Measurements from ENCODE around the gene PDCL3.

PDCL3 gene

GRCh38 chr2:100625717-100626116 lies 62.9 kb downstream of the PDCL3 start:
- Histone ChIP-seq H3K9me3 (ENCODE audit: control insufficient read depth, insufficient read depth, low read length) (no peaks in the 10 kb centered on the region; the same call in 1 of the 2 replicates), H3K9ac (ENCODE audit: low read depth, low read length) (no peak overlapping the region), H3K36me3 (ENCODE audit: insufficient read depth, low read length) (no peaks in the 10 kb centered on the region), H3K4me1 (ENCODE audit: insufficient read depth, low read length) (no peaks in the 10 kb centered on the region)

All from ES-I3 (cell line).